ENCODE measurements around the gene NEURL1B. TPM values are rescaled to one million over a fixed set of nuclear protein-coding genes. Genes with fewer than 3 reads are reported as not detected.

NEURL1B gene
- total RNA-seq, 1 donor from 2014 or later: 1.5 TPM

- no peak for TF ChIP-seq CTCF (IDR thresholded peaks at IDR 0.05)
- Mint-ChIP-seq H3K27me3 (ENCODE audit: unreplicated experiment) (peaks cover 51% of the 10 kb centered on the region), H3K27ac (ENCODE audit: unreplicated experiment) (no peak overlapping the region), H3K4me3 (ENCODE audit: unreplicated experiment) (no peak overlapping the region), H3K36me3 (ENCODE audit: unreplicated experiment) (no peaks in the 10 kb centered on the region), H3K9me3 (ENCODE audit: unreplicated experiment) (no peaks in the 10 kb centered on the region), H3K4me1 (ENCODE audit: unreplicated experiment) (no peaks in the 10 kb centered on the region)
- no peak for DNase-seq (ENCODE audit: extremely low spot score, unreplicated experiment)
These were observed 46.6 kb upstream of the NEURL1B start for GRCh38 chr5:172594431-172594830.

- no peaks in the 10 kb centered on the region for H3K36me3 Mint-ChIP-seq (ENCODE audit: unreplicated experiment)
- no peaks in the 10 kb centered on the region for H3K9me3 Mint-ChIP-seq (ENCODE audit: unreplicated experiment)
- no peak overlapping the region for H3K27ac Mint-ChIP-seq (ENCODE audit: unreplicated experiment)
- no peak for TF ChIP-seq CTCF (IDR thresholded peaks at IDR 0.05)
- H3K27me3 Mint-ChIP-seq (ENCODE audit: unreplicated experiment): peaks cover 46% of the 10 kb centered on the region
- no peak for DNase-seq (ENCODE audit: extremely low spot score, unreplicated experiment)
- H3K4me1 Mint-ChIP-seq (ENCODE audit: unreplicated experiment): no peaks in the 10 kb centered on the region
- no peak overlapping the region for H3K4me3 Mint-ChIP-seq (ENCODE audit: unreplicated experiment)
These were observed 46.1 kb upstream of the NEURL1B start for GRCh38 chr5:172594867-172595466.

- Mint-ChIP-seq H3K4me3 (ENCODE audit: unreplicated experiment) (no peak overlapping the region), H3K9me3 (ENCODE audit: unreplicated experiment) (no peaks in the 10 kb centered on the region), H3K36me3 (ENCODE audit: unreplicated experiment) (no peaks in the 10 kb centered on the region), H3K27me3 (ENCODE audit: unreplicated experiment) (peaks cover 39% of the 10 kb centered on the region), H3K4me1 (ENCODE audit: unreplicated experiment) (no peaks in the 10 kb centered on the region), H3K27ac (ENCODE audit: unreplicated experiment) (no peak overlapping the region)
- no peak for TF ChIP-seq CTCF (IDR thresholded peaks at IDR 0.05)
- no peak for DNase-seq (ENCODE audit: extremely low spot score, unreplicated experiment)
These were observed 45.2 kb upstream of the NEURL1B start for GRCh38 chr5:172595596-172596455.

GRCh38 chr5:172596638-172597231, 44.3 kb upstream of the NEURL1B start:
- peaks cover 31% of the 10 kb centered on the region for H3K27me3 Mint-ChIP-seq (ENCODE audit: unreplicated experiment)
- no peak overlapping the region for H3K27ac Mint-ChIP-seq (ENCODE audit: unreplicated experiment)
- H3K9me3 Mint-ChIP-seq (ENCODE audit: unreplicated experiment): no peaks in the 10 kb centered on the region
- H3K4me1 Mint-ChIP-seq (ENCODE audit: unreplicated experiment): no peaks in the 10 kb centered on the region
- no peak overlapping the region for H3K4me3 Mint-ChIP-seq (ENCODE audit: unreplicated experiment)
- no peak for TF ChIP-seq CTCF (IDR thresholded peaks at IDR 0.05)
- no peaks in the 10 kb centered on the region for H3K36me3 Mint-ChIP-seq (ENCODE audit: unreplicated experiment)
- DNase-seq (ENCODE audit: extremely low spot score, unreplicated experiment): no peak

- Mint-ChIP-seq H3K4me3 (ENCODE audit: unreplicated experiment) (no peak overlapping the region), H3K4me1 (ENCODE audit: unreplicated experiment) (no peaks in the 10 kb centered on the region), H3K9me3 (ENCODE audit: unreplicated experiment) (no peaks in the 10 kb centered on the region)
These were observed 43.3 kb upstream of the NEURL1B start for GRCh38 chr5:172597755-172598155.

More at GRCh38 chr5:172597755-172598155, 43.3 kb upstream of the NEURL1B start:
- DNase-seq (ENCODE audit: extremely low spot score, unreplicated experiment): no peak
- H3K27me3 Mint-ChIP-seq (ENCODE audit: unreplicated experiment): peaks cover 21% of the 10 kb centered on the region
- no peaks in the 10 kb centered on the region for H3K36me3 Mint-ChIP-seq (ENCODE audit: unreplicated experiment)
- H3K27ac Mint-ChIP-seq (ENCODE audit: unreplicated experiment): no peak overlapping the region
- TF ChIP-seq CTCF (IDR thresholded peaks at IDR 0.05): no peak

Measured in osteocyte (in vitro differentiated cells).